Measurements from ENCODE around the gene CTNNBL1.
"Not testable (repeated sequence)": the region's sequence is repeated elsewhere in the genome, so short reads cannot be mapped to it uniquely, and the experiment has no call there.

The CTNNBL1 gene

DNA sequence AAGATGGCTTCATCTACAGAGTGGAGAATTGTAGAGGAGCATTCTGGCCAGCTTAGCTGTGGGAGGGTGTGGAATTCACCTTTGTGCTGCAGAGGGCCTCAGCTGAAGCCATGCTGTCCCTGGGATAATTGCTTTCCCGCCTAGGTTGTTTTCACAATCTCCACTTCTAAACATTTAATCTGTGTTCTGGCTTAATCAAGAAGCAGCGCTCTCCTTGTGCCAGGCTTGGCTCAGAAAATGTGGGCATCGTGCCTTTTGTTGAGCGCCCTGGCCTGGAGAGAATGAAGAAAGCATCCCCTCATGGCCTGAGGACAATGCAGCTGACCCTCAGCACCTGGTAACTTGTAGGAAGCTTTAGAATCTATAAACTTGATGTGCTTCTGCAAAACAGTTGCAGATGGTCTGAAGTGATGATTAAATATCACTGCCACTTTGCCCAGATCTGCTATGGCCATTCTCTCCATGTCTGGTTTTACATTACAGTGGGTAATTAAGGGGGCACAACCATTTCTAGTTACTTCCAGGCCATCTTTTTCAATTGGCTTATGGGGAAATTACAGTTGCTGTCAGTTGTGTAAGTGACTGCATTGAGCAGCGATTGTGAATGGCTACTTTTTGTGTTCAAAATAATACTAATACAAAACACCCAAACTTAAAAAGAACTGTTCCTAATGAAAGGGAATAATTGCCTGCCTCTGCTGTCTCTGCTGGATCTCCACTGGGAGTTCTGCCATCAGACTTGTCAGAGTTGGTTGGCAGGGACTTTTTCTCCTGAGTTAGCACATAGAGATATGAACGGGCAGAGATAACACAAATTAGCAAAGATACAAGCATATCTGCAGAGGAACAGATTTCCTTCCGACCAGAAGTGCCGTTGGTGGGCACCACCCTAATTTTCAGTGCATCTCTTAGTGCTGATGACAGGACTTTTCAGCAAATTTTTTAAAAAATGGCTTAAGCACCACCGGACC is 18.4 kb downstream of the CTNNBL1 start:
- DNase-seq (ENCODE audit: low read depth) = no peak

DNA sequence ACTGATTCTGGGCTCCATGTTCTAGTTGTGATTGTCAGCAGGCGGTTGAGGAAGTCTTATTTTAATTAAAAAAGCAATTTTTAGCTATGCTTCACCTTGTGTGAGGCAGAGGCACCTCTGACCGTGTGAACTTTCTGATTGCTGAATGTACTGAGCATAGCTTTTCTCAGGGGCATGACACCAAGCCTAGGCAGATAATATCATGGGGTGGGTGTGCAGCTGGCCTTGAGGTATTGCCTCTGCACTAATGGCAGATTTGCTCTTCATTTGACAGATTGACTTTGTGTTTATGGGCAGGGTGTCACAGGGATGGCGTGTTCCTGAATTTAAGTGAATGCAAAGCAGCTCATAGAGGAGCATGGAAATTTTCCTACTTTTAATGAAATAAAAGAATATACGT is 19.6 kb downstream of the CTNNBL1 start:
- DNase-seq (ENCODE audit: low read depth) = no peak

DNA sequence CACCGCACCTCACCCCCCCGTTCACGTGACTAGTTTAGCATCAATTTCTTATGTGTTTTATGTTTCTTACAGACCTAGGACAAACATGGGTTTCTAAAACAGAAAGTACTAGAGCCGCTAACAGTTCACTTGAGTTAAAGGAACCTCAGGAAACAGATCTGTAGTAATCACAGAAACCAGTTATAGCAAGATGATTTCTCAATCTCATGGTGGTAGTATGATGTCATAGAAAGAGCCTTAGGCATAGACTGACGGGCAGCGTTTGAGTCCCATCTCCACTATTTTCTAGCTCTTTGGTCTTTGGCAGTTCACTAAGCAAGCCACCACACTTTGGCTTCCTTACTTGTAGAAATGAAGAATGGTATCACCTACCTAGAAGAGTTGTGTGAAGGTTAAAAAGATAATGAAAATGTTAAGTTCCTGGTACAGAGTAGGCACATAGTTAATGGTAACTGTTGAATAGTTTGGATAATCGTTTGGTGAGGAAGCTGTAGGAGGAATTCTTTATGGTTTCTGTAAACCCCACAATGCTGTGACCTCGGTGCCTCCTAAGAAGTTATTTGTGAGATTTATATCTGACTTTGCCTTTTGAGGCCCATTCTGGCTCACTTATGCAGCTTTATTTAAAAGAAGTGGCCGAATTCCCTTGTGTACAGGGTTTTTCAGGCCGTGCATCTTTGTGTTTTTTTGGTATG is 21.3 kb downstream of the CTNNBL1 start:
- no peak for DNase-seq (ENCODE audit: low read depth)

DNA sequence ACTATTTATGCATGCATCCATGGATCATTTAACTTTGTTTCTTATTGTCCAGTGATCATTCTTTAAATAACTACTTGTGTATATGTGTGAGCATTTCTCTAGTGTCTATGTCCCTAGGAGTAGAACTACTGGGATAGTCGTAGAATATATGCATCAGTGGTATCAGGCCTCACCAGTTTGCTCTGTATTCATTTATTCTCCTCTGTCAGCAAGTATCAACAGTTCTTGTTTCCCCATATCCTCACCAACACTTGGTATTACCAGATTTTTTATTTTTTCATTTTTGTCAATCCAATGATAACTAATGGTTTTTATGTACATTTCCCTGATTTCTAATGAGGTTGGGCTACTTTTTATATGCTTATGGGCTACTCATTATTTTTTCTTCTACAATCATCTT is 27.9 kb downstream of the CTNNBL1 start:
- DNase-seq (ENCODE audit: low read depth) = no peak

DNA sequence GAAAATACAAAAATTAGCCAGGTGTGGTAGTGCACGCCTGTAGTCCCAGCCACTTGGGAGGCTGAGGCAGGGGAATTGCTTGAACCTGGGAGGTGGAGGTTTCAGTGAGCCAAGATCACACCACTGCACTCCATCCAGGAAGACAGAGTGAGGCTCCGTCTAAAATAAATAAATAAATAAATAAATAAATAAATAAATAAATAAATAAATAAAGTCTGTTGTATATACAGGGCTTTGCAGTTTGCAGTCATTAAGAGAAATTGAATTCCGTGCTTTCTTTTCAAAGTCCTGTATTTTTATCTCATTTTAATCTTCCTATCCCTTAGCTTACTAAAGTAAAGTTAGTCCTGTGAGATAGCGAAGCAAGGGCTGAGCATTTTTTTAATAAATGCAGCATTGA is 28.5 kb downstream of the CTNNBL1 start:
- DNase-seq (ENCODE audit: low read depth) = not testable (repeated sequence)

DNA sequence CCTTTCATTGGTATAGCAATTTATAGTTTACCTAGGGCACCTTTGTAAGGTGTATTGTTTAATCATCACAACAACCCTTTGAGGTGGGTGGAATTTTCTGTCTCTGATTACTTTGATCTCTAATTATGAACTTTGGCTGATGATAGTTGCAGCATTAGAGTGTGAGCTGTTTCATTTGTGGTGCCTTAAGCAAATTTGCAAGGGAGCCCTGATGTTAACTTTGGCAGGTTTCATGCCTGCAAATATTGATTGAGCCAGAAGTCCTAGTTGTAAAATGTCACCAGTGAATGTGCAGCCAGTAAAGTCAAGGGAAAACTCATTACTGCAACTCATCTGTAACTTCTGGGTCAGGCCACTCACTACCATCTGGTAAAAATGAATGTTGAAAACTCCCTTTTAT is 29.8 kb downstream of the CTNNBL1 start:
- DNase-seq (ENCODE audit: low read depth) = no peak

DNA sequence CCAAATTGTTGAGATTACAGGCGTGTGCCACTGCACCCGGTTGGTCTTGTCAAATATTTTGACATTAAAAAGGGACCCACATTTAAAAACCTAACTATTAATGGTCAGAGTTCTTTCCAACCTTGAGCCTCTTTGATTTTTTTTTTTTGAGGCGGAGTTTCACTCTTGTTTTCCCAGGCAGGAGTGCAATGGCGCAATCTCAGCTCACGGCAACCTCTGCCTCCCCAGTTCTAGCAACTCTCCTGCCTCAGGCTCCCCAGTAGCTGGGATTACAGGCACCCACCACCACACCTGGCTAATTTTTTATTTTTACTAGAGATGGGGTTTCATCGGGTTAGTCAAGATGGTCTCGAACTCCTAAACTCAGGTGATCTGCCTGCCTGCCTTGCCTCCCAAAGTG is 31.3 kb downstream of the CTNNBL1 start:
- no peak for DNase-seq (ENCODE audit: low read depth)

DNA sequence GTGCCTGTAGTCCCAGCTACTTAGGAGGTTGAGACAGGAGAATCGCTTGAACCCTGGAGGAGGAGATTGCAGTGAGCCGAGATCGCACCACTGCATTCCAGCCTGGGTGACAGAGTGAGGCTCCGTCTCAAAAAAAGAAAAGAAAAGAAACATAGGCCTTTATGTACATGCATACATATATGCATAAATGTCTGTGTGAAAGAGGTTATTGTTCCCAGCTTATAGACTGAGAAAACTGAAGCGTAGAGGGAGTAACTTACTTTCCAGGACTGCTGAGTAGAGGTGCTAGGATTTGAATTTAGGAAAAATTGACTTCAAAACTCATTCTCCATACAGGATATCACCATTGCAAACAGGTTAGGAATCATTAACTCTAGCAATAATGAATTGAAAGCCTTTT is 32.0 kb downstream of the CTNNBL1 start:
- DNase-seq (ENCODE audit: low read depth) = no peak

DNA sequence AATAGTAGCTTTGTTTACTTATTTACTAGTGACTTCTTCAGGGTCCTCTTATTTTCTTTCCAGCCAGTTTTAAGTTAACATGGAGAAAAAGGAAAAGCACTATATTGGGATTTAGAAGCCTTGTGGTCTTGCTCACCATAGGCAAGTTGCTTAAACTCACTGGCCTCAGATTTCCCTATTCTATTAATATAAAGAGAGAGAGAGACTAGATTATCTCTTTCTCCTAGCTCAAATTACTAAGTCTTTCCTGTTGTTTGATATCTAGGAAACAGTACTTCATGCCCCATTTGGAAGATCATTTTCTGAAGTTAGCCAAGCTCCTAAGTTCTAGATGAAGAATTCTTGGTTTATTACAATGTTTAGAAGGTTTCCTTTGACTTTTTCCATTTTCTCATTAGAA is 32.5 kb downstream of the CTNNBL1 start:
- no peak for DNase-seq (ENCODE audit: low read depth)

DNA sequence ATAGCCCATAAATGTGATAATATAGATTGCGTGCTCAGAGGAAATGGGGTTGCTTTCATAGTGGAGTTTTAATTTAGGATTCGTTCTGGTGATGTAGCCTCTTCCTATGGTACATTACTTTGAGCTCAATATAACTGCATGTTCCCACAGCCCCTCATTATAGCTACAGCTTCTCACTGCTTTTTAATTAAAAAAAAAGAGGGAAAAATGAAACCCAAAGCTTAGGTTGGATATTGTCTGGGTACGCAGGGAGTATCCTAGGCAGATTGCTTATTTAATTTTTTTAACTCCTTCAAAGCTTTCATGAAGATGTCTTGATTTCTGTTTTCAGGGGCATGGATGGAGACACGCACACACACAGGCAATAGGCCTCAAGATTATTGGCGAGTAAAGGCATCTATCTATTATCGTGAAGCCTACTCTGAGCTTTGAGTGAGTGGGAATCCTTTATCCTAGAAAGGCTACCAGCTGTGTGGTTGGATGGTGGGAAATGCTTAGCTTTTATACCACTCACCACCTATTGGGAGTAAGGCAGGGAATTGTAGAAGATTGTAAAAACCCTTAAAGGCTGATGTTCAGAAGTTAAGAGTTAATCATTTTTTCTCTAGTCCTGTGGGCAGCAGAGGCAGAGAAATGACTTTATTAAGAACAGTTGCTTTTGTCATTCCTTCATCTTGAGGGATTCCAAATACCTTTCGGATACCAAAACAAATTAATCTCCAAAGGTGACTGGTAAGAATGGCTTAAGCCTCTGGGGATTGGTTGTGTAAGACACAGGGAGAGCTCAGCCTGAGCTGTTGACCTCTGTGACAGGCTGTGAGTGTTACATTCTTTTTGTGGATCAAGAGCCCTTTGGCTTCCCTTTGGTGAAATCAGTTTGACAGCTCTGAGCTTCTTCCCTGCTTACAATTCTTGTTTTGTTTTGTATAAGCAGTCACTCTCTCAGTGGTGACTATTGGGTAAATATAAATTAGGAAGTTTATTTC is 33.4 kb downstream of the CTNNBL1 start:
- no peak for DNase-seq (ENCODE audit: low read depth)

DNA sequence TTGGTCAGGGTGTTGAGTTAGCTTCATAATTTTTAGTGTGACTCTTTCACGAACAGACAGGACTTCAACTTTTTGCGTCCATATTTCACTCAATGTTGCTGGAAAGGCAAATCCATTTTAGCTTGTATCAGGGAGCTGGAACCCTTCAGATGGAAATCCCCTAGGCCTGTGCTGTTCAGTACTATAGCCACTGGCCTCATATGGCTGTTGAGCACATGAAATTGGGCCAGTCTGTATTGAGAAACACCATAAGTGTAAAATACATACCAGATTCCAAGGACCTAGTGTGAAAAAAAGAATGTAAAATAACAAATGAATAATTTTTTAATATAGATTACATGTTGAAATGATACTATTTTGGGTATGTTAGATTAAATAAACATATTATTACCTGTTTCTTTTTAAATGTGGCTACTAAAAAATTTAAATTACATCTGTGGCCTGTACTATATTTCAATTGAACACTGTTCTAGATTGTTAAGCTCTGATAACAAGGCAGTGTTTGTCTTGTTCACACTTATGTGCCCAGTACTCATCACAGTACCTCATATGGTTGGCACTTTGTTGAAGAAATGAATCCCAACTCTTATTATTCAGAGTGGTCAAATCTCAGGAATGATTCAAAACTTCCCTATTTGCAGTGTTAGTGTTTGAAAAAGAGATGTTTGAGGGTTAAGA is 34.3 kb downstream of the CTNNBL1 start:
- no peak for DNase-seq (ENCODE audit: low read depth)

DNA sequence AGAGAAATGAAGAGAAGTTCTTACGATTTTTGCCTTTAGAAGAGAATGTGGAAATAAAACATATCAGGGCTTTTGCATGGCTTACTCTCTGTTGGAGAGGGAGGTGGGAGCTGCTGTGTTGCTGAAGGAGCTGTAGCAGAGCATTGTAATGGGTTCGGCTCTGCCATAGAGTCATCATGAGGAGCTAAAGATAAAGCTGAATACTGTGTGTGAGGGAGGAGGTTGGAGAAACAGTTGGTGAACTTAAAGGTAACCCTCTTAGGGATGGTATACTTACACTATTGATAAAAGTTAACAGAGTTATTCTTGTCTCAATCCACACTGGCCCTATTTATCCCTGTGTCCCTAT is 34.8 kb downstream of the CTNNBL1 start:
- DNase-seq (ENCODE audit: low read depth) = no peak

DNA sequence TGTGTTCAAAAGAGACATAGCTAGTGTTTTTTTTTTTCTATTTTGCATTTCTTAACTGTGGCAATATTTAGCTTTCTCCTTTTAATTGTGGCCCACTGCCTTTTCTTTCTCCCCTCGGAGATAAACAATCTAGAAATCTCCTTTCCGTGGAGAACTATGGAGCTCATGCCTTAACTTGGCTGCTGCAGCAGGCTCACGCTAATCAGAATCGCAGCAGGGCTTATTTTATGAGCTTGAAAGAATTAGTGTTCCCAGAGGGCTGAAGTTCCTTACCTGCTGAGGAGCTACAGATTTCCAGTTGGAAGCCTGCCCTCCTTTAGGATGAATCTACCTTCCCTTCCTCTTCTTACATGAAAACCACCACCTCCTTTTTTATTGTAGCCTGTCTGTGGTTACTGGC is 35.6 kb downstream of the CTNNBL1 start:
- no peak for DNase-seq (ENCODE audit: low read depth)

DNA sequence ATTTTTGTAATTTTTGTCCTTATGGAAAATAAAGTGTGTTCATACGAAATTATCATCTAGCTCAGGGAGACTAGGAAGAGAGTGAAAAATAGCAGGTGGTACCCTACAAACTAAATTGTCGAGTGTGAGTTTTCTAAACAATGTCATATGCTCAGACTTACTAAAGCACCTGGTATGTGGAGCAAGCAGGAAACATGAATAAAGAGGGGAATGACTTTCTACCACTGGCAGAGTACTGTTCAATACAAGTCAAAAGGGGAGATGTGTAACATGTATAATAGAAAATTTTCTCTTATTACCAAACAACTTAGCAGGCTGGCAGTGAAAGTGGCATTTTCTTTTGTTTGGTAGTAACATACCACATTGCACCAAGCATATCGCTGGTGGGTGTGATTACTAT is 36.1 kb downstream of the CTNNBL1 start:
- DNase-seq (ENCODE audit: low read depth) = no peak

DNA sequence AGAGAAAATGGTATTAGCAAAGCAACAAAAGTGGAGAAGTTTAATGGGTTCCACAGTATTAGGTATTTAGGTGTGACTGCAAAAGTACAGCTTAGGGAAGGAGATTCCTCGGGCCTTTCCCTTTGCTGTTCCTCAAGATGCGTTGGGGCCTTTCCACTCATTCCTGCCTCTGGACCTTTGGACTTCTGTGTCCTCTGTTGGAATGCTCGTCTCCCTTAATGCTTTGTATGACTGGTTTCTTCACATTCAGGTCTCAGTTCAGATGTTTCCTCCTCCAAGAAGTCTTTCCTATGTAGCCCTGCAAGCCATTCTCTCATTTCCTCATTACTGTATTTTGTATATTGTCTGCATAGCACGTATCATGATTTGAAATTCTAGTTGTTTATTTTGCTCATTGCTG is 39.6 kb downstream of the CTNNBL1 start:
- DNase-seq (ENCODE audit: low read depth) = no peak

DNA sequence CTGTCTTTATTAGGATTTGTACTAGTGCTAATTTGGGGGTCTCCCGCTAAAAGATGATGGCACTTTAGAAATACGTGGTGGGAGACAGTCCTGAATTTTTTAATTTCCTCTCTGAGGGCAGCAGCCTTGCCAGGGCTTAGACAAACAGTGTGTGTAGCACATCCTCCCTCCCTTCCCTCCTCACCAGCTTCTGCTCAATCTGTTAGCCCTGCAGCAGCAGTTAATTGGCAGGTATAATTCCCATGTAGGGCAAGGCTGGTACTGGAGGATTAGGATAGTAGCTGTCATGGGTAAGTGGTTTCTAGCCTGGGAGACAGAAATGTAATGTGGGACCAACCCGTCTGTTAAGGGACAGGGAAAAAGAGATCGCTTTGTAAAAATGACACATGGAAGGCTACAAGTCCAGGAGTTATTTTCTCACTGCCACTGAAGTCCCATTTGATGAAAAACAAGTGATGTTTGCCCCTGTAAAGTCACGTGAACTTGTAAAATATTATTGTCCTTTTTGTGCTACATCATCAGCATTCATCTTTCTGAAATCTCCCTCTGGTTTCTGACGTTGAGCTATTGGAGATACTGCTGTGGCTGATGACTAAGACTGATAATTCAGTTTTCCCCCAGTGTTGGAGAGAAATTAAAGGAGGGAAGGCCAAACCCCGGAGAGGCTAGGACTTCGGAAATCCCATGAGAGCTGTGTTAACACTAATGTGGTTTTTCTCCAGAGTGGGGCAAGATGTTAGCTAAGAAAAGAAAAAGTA is 40.6 kb downstream of the CTNNBL1 start:
- DNase-seq (ENCODE audit: low read depth) = no peak

DNA sequence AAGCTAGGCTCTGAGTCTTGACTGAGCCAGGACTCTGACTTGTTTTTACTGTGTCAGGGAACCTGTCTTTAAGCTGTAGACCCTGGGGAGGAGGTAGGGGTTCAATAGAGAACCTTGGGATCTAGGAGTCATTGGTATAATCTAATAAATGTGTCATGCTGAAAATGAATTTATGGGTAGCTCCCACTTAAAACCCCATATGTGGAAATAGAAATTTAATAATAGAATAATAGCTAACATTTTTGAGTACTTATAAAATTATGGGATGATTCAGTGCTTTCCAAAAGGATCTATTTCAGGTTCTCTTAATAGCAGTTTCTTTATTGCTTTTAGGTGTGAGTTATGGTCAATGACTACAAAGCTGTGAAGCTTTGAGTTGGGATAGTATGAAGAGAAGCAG is 41.7 kb downstream of the CTNNBL1 start:
- no peak for DNase-seq (ENCODE audit: low read depth)

DNA sequence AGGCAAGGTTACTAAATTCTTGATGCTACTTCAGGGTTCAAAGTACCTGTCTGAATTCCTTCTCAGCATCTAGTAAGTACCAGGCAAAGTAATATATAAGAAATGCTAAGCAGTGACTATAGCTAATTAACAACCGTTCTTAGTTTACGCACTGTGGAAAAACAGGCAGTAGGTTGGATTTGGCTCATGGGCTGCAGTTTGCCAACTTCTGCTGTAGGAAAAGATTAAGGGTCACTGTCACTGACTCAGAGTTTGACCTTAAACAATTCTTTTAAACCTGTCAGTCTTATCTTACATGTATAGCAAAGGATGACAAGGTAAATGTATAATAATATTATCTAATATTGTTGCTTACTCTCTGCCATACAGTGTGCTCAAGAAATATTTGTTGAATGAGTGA is 42.3 kb downstream of the CTNNBL1 start:
- DNase-seq (ENCODE audit: low read depth) = no peak

DNA sequence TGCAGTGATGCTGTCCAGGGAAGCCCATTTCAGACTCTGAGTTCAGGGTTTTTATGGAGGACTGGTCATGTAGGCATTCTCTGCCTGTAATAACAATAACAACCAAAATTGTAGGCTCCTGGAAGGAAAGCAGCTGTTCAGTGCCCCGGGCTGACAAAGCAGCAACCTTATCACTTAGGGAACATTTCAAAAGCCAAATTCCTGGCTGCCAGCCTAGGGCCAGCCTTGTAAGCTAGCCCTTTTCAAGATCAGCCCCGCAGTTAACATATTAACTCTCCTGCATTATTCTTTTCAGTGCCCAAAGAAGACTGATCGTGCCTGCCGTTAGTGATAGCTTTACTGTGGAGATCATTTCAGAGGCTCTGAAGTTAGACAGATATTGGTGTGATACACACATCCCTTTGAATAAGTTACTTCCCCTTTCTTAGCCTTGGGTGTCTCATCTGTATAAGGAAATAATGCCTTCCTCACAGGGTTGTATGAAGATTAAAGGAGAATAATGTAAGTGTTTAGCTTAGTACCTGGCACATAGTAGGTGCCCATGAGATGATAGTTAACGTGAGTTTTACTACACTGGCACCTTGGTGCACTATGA is 44.1 kb downstream of the CTNNBL1 start:
- no peak for DNase-seq (ENCODE audit: low read depth)

DNA sequence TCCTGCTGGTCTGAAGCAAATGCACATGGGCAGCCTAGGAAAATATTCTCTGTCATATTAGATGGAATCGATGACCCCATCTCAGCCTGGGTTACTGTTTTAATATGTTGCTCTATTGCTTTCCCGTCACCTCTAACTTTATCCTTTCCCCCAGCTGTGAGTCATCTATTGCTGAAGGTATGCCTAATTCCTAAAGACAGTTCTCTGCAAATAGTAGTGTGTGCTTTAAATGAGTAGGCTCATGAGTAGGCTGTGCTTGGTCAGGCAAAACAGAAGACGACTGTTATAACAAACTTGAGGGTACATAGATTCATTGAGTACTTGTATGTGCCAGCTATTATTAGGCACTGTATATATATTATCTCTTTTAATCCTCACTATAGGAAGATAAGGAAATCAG is 47.2 kb downstream of the CTNNBL1 start:
- no peak for DNase-seq (ENCODE audit: low read depth)

DNA sequence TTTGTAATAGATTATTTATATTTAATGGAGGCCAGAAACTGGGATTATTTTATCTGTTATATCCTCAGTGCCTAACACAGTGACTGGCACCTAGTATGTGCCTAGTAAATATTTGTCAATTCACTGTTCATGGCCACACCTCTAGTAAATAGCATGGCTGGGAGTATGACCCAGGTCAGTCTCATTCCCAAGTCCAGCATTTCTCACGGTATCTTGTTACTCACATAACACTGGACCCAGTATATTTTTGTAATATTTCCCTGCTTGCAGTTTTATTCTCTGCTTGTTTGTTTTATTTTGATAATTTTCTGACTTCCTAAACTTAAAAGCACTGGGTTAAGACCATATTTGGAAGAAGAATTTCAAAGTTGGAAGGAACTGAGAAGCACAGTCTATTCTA is 47.7 kb downstream of the CTNNBL1 start:
- DNase-seq (ENCODE audit: low read depth) = no peak

All from activated T-cell treated with anti-CD3 and anti-CD28 coated beads for 24 hours (primary cell).